Measurements from ENCODE around the gene DAPK1. TPM values are rescaled to one million over a fixed set of nuclear protein-coding genes. Genes with fewer than 3 reads are reported as not detected.

The DAPK1 gene
- total and polyA plus RNA-seq, 2 donors (not counting 1 experiment from before 2014, with no cell fraction given), result 1.7 to 2.8 TPM

DNA sequence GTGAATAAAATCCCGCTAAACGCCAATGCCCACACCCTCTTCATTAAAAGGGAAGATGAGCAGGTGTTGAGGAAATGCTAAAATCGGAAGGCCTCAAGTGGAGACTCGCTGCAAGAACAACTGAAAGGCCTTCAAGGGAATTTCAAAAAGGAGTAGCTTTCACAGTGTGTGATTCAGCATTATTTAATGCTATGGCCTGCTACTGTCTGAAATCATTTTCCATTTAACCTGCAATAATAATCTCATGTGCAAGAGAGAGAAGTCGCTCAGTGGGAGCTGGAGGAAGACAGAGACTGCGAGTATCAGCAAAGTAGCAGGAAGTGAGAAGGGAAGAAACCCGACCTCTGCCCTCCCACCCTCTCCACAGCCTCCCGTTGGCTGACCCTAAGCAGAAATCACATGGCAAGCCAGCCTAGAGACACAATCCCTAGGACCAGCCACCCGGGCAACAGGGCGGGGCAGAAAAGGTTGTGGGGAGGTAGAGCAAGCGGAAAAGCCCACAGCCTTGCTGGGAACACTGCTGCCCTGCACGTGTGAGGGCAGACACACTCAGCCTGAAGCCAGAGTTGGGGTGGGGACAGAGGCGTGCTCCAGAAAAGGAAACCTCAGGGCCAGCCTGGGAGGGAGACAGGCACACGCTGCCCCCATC lies 188.3 kb downstream of the DAPK1 start:
- no peaks in the 10 kb centered on the region for H3K27me3 ChIP-seq (replicated peaks in 1 of 4; ENCODE audit: control extremely low read depth in 1 of 4, control insufficient read depth in 3 of 4, insufficient read depth in 4 of 4, low read length in 3 of 4)
- H3K4me2 ChIP-seq (replicated peaks; ENCODE audit: low read depth, low read length, poor library complexity, severe bottlenecking), result no peak overlapping the region
- no peak overlapping the region for H3K27ac ChIP-seq (ENCODE audit: low read length in 2 of 2)
- TF ChIP-seq, protein P1, sequence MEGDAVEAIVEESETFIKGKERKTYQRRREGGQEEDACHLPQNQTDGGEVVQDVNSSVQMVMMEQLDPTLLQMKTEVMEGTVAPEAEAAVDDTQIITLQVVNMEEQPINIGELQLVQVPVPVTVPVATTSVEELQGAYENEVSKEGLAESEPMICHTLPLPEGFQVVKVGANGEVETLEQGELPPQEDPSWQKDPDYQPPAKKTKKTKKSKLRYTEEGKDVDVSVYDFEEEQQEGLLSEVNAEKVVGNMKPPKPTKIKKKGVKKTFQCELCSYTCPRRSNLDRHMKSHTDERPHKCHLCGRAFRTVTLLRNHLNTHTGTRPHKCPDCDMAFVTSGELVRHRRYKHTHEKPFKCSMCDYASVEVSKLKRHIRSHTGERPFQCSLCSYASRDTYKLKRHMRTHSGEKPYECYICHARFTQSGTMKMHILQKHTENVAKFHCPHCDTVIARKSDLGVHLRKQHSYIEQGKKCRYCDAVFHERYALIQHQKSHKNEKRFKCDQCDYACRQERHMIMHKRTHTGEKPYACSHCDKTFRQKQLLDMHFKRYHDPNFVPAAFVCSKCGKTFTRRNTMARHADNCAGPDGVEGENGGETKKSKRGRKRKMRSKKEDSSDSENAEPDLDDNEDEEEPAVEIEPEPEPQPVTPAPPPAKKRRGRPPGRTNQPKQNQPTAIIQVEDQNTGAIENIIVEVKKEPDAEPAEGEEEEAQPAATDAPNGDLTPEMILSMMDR (IDR thresholded peaks at IDR 0.05), result no peak
- no peak for TF ChIP-seq EZH2 (IDR thresholded peaks at IDR 0.05; ENCODE audit: borderline replicate concordance, insufficient read depth, low read depth, low read length, poor library complexity, severe bottlenecking)
- no peak for DNase-seq
- no peaks in the 10 kb centered on the region for H3K27me3 Mint-ChIP-seq
- CTCF ChIA-PET, result no interaction called here
- ATAC-seq (ENCODE audit: low read depth), result no peak
- no peaks in the 10 kb centered on the region for H4K20me1 ChIP-seq (ENCODE audit: control insufficient read depth, insufficient read depth, low read length, poor library complexity, severe bottlenecking)
- H2AFZ ChIP-seq (ENCODE audit: insufficient read depth, low read depth, low read length, poor library complexity, severe bottlenecking), result peak overlapping the region; percentile 25
- no peak overlapping the region for H3K27ac Mint-ChIP-seq
- H3K9me3 ChIP-seq (ENCODE audit: control extremely low read depth in 1 of 3, control insufficient read depth in 2 of 3, insufficient read depth in 1 of 3, low read length in 2 of 3), result peaks cover 0 to 4% (median 0%) of the 10 kb centered on the region in 3 donors
- intact Hi-C loops (cut with micrococcal nuclease), result no loop called here
- POLR2A ChIA-PET, result no interaction called here
- H3K79me2 ChIP-seq (ENCODE audit: control insufficient read depth, insufficient read depth, low read length), result no peaks in the 10 kb centered on the region
- no peak overlapping the region for H3K4me3 Mint-ChIP-seq
- H3K4me1 Mint-ChIP-seq, result peaks cover 2% of the 10 kb centered on the region
- no peaks in the 10 kb centered on the region for H3K36me3 ChIP-seq (replicated peaks in 1 of 2; ENCODE audit: control extremely low read depth in 1 of 2, control insufficient read depth in 1 of 2, extremely low read depth in 1 of 2, insufficient read depth in 2 of 2, low read length in 1 of 2)
- no peak overlapping the region for H3K9ac ChIP-seq (ENCODE audit: low read length)
- H3K9me3 Mint-ChIP-seq (ENCODE audit: insufficient read depth), result no peaks in the 10 kb centered on the region
- no peak overlapping the region for H3K4me3 ChIP-seq (ENCODE audit: control extremely low read depth in 1 of 5, extremely low read depth in 1 of 5, insufficient read depth in 1 of 5, low read depth in 2 of 5, low read length in 4 of 5)
- H3K4me1 ChIP-seq (ENCODE audit: control insufficient read depth in 2 of 2, insufficient read depth in 2 of 2, low read length in 2 of 2), result peaks cover 0 to 2% of the 10 kb centered on the region in 2 donors
- 80% methylated on average over 5 of the region's 14 CpGs for WGBS (ENCODE audit: insufficient coverage)

DNA sequence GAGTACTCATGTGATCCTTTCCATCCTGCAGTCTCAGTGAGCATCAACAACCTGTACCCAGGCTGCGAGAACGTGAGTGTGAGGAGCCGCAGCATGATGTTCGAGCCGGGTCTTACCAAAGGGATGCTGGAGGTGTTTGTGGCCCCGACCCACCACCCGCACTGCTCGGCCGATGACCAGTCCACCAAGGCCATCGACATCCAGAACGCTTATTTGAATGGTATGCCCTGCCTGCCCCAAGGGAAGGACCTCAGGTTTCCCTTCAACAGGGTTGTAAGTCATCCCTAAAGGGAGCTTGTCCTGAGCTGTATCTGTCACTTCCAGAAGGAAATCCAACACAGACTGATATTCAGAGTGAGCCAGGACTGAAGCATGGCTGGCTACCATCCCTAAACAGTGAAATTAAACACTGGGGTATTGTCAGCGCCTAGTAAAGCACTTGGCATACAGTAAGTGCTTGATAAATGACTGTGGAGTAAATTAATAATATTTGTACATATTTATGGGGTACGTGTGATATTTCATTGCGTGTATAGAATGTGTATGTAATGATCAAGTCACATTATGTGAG lies 188.9 kb downstream of the DAPK1 start:
- no peaks in the 10 kb centered on the region for H3K27me3 Mint-ChIP-seq
- H3K9me3 ChIP-seq (ENCODE audit: control extremely low read depth in 1 of 3, control insufficient read depth in 2 of 3, insufficient read depth in 1 of 3, low read length in 2 of 3), result peaks cover 0 to 4% (median 0%) of the 10 kb centered on the region in 3 donors
- TF ChIP-seq, protein P1 (IDR thresholded peaks at IDR 0.05), result no peak
- no peak for TF ChIP-seq EZH2 (IDR thresholded peaks at IDR 0.05; ENCODE audit: borderline replicate concordance, insufficient read depth, low read depth, low read length, poor library complexity, severe bottlenecking)
- intact Hi-C loops (cut with micrococcal nuclease), result no loop called here
- H3K9me3 Mint-ChIP-seq (ENCODE audit: insufficient read depth), result no peaks in the 10 kb centered on the region
- H2AFZ ChIP-seq (ENCODE audit: insufficient read depth, low read depth, low read length, poor library complexity, severe bottlenecking), result no peak overlapping the region
- POLR2A ChIA-PET, result no interaction called here
- H3K4me3 Mint-ChIP-seq, result no peak overlapping the region
- DNase-seq (no peak), ATAC-seq (ENCODE audit: low read depth) (no peak)
- H3K4me1 ChIP-seq (ENCODE audit: control insufficient read depth in 2 of 2, insufficient read depth in 2 of 2, low read length in 2 of 2), result peaks cover 0 to 2% of the 10 kb centered on the region in 2 donors
- H3K4me1 Mint-ChIP-seq, result peaks cover 2% of the 10 kb centered on the region
- no peaks in the 10 kb centered on the region for H3K79me2 ChIP-seq (ENCODE audit: control insufficient read depth, insufficient read depth, low read length)
- H3K27ac ChIP-seq (ENCODE audit: low read length in 2 of 2), result no peak overlapping the region
- H4K20me1 ChIP-seq (ENCODE audit: control insufficient read depth, insufficient read depth, low read length, poor library complexity, severe bottlenecking), result no peaks in the 10 kb centered on the region
- no peak overlapping the region for H3K4me3 ChIP-seq (ENCODE audit: control extremely low read depth in 1 of 5, extremely low read depth in 1 of 5, insufficient read depth in 1 of 5, low read depth in 2 of 5, low read length in 4 of 5)
- CTCF ChIA-PET, result no interaction called here
- H3K27me3 ChIP-seq (replicated peaks in 1 of 4; ENCODE audit: control extremely low read depth in 1 of 4, control insufficient read depth in 3 of 4, insufficient read depth in 4 of 4, low read length in 3 of 4), result no peaks in the 10 kb centered on the region
- H3K4me2 ChIP-seq (replicated peaks; ENCODE audit: low read depth, low read length, poor library complexity, severe bottlenecking), result no peak overlapping the region
- 96% methylated on average over 11 of the region's 14 CpGs for WGBS (ENCODE audit: insufficient coverage)
- H3K36me3 ChIP-seq (replicated peaks in 1 of 2; ENCODE audit: control extremely low read depth in 1 of 2, control insufficient read depth in 1 of 2, extremely low read depth in 1 of 2, insufficient read depth in 2 of 2, low read length in 1 of 2), result no peaks in the 10 kb centered on the region
- H3K9ac ChIP-seq (ENCODE audit: low read length), result no peak overlapping the region
- H3K27ac Mint-ChIP-seq, result no peak overlapping the region
